Measurements from ENCODE around the gene ASAP2. TPM values are rescaled to one million over a fixed set of nuclear protein-coding genes. Genes with fewer than 3 reads are reported as not detected.

The ASAP2 gene
- total and polyA plus RNA-seq, 2 donors (not counting 1 experiment from before 2014, with no cell fraction given) = 0.04 TPM; not detected in 1

GRCh38 chr2:9303528-9304225 is 97.1 kb downstream of the ASAP2 start:
- ChIA-PET POLR2A (no interaction called here), CTCF (no interaction called here)
- H3K9ac ChIP-seq (ENCODE audit: low read length) = no peak overlapping the region
- ATAC-seq (ENCODE audit: low read depth) = no peak
- 92% methylated on average over 8 of the region's 11 CpGs for WGBS (ENCODE audit: insufficient coverage)
- no peaks in the 10 kb centered on the region for H3K79me2 ChIP-seq (ENCODE audit: control insufficient read depth, insufficient read depth, low read length)
- intact Hi-C loops (cut with micrococcal nuclease) = no loop called here
- H3K9me3 Mint-ChIP-seq (ENCODE audit: insufficient read depth) = no peaks in the 10 kb centered on the region
- no peak for TF ChIP-seq EZH2 (IDR thresholded peaks at IDR 0.05; ENCODE audit: borderline replicate concordance, insufficient read depth, low read depth, low read length, poor library complexity, severe bottlenecking)
- TF ChIP-seq CTCF (IDR thresholded peaks at IDR 0.05) = no peak
- no peaks in the 10 kb centered on the region for H3K27me3 ChIP-seq (replicated peaks in 1 of 4; ENCODE audit: control extremely low read depth in 1 of 4, control insufficient read depth in 3 of 4, insufficient read depth in 4 of 4, low read length in 3 of 4)
- H2AFZ ChIP-seq (ENCODE audit: insufficient read depth, low read depth, low read length, poor library complexity, severe bottlenecking) = no peak overlapping the region
- H3K27ac ChIP-seq (ENCODE audit: low read length in 2 of 2) = no peak overlapping the region
- H3K4me1 ChIP-seq (ENCODE audit: control insufficient read depth in 2 of 2, insufficient read depth in 2 of 2, low read length in 2 of 2) = no peaks in the 10 kb centered on the region
- H3K9me3 ChIP-seq (ENCODE audit: control extremely low read depth in 1 of 3, control insufficient read depth in 2 of 3, insufficient read depth in 1 of 3, low read length in 2 of 3) = no peaks in the 10 kb centered on the region
- no peaks in the 10 kb centered on the region for H3K4me1 Mint-ChIP-seq
- DNase-seq = no peak
- H3K27ac Mint-ChIP-seq = no peak overlapping the region
- peaks cover 10% of the 10 kb centered on the region for H3K27me3 Mint-ChIP-seq
- H3K36me3 ChIP-seq (replicated peaks in 1 of 2; ENCODE audit: control extremely low read depth in 1 of 2, control insufficient read depth in 1 of 2, extremely low read depth in 1 of 2, insufficient read depth in 2 of 2, low read length in 1 of 2) = no peaks in the 10 kb centered on the region
- H3K4me3 Mint-ChIP-seq = no peak overlapping the region
- no peak overlapping the region for H3K4me3 ChIP-seq (ENCODE audit: control extremely low read depth in 1 of 5, extremely low read depth in 1 of 5, insufficient read depth in 1 of 5, low read depth in 2 of 5, low read length in 4 of 5)
- H4K20me1 ChIP-seq (ENCODE audit: control insufficient read depth, insufficient read depth, low read length, poor library complexity, severe bottlenecking) = no peaks in the 10 kb centered on the region
- no peak overlapping the region for H3K4me2 ChIP-seq (replicated peaks; ENCODE audit: low read depth, low read length, poor library complexity, severe bottlenecking)

GRCh38 chr2:9306911-9307310 is 100.3 kb downstream of the ASAP2 start:
- 86% methylated on average over 8 of the region's 8 CpGs for WGBS (ENCODE audit: insufficient coverage)
- no peak for DNase-seq
- Histone ChIP-seq H3K27me3 (replicated peaks in 1 of 4; ENCODE audit: control extremely low read depth in 1 of 4, control insufficient read depth in 3 of 4, insufficient read depth in 4 of 4, low read length in 3 of 4) (no peaks in the 10 kb centered on the region), H2AFZ (ENCODE audit: insufficient read depth, low read depth, low read length, poor library complexity, severe bottlenecking) (no peak overlapping the region), H3K4me3 (ENCODE audit: control extremely low read depth in 1 of 5, extremely low read depth in 1 of 5, insufficient read depth in 1 of 5, low read depth in 2 of 5, low read length in 4 of 5) (no peak overlapping the region), H3K9ac (ENCODE audit: low read length) (no peak overlapping the region), H4K20me1 (ENCODE audit: control insufficient read depth, insufficient read depth, low read length, poor library complexity, severe bottlenecking) (no peaks in the 10 kb centered on the region), H3K79me2 (ENCODE audit: control insufficient read depth, insufficient read depth, low read length) (no peaks in the 10 kb centered on the region), H3K27ac (ENCODE audit: low read length in 2 of 2) (no peak overlapping the region), H3K4me1 (ENCODE audit: control insufficient read depth in 2 of 2, insufficient read depth in 2 of 2, low read length in 2 of 2) (no peaks in the 10 kb centered on the region), H3K4me2 (replicated peaks; ENCODE audit: low read depth, low read length, poor library complexity, severe bottlenecking) (no peak overlapping the region), H3K9me3 (ENCODE audit: control extremely low read depth in 1 of 3, control insufficient read depth in 2 of 3, insufficient read depth in 1 of 3, low read length in 2 of 3) (no peaks in the 10 kb centered on the region), H3K36me3 (replicated peaks in 1 of 2; ENCODE audit: control extremely low read depth in 1 of 2, control insufficient read depth in 1 of 2, extremely low read depth in 1 of 2, insufficient read depth in 2 of 2, low read length in 1 of 2) (no peaks in the 10 kb centered on the region)
- ChIA-PET POLR2A (no interaction called here), CTCF (no interaction called here)
- H3K9me3 Mint-ChIP-seq (ENCODE audit: insufficient read depth) = no peaks in the 10 kb centered on the region
- peaks cover 7% of the 10 kb centered on the region for H3K27me3 Mint-ChIP-seq
- TF ChIP-seq CTCF (IDR thresholded peaks at IDR 0.05) = no peak
- H3K4me3 Mint-ChIP-seq = no peak overlapping the region
- no peaks in the 10 kb centered on the region for H3K4me1 Mint-ChIP-seq
- no peak overlapping the region for H3K27ac Mint-ChIP-seq
- no peak for ATAC-seq (ENCODE audit: low read depth)
- intact Hi-C loops (cut with micrococcal nuclease) = no loop called here
